ENCODE measurements around the gene BAK1. TPM values are rescaled to one million over a fixed set of nuclear protein-coding genes. Genes with fewer than 3 reads are reported as not detected.

The BAK1 gene
- total and polyA plus RNA-seq, 2 of the 13 experiments (the other 11 are each of a cell fraction or from before 2014, with no cell fraction given) = 15.0 to 23.8 TPM

GRCh38 chr6:33602180-33602579, 22.1 kb upstream of the BAK1 start (continued):
- TF ChIP-seq, protein P1, sequence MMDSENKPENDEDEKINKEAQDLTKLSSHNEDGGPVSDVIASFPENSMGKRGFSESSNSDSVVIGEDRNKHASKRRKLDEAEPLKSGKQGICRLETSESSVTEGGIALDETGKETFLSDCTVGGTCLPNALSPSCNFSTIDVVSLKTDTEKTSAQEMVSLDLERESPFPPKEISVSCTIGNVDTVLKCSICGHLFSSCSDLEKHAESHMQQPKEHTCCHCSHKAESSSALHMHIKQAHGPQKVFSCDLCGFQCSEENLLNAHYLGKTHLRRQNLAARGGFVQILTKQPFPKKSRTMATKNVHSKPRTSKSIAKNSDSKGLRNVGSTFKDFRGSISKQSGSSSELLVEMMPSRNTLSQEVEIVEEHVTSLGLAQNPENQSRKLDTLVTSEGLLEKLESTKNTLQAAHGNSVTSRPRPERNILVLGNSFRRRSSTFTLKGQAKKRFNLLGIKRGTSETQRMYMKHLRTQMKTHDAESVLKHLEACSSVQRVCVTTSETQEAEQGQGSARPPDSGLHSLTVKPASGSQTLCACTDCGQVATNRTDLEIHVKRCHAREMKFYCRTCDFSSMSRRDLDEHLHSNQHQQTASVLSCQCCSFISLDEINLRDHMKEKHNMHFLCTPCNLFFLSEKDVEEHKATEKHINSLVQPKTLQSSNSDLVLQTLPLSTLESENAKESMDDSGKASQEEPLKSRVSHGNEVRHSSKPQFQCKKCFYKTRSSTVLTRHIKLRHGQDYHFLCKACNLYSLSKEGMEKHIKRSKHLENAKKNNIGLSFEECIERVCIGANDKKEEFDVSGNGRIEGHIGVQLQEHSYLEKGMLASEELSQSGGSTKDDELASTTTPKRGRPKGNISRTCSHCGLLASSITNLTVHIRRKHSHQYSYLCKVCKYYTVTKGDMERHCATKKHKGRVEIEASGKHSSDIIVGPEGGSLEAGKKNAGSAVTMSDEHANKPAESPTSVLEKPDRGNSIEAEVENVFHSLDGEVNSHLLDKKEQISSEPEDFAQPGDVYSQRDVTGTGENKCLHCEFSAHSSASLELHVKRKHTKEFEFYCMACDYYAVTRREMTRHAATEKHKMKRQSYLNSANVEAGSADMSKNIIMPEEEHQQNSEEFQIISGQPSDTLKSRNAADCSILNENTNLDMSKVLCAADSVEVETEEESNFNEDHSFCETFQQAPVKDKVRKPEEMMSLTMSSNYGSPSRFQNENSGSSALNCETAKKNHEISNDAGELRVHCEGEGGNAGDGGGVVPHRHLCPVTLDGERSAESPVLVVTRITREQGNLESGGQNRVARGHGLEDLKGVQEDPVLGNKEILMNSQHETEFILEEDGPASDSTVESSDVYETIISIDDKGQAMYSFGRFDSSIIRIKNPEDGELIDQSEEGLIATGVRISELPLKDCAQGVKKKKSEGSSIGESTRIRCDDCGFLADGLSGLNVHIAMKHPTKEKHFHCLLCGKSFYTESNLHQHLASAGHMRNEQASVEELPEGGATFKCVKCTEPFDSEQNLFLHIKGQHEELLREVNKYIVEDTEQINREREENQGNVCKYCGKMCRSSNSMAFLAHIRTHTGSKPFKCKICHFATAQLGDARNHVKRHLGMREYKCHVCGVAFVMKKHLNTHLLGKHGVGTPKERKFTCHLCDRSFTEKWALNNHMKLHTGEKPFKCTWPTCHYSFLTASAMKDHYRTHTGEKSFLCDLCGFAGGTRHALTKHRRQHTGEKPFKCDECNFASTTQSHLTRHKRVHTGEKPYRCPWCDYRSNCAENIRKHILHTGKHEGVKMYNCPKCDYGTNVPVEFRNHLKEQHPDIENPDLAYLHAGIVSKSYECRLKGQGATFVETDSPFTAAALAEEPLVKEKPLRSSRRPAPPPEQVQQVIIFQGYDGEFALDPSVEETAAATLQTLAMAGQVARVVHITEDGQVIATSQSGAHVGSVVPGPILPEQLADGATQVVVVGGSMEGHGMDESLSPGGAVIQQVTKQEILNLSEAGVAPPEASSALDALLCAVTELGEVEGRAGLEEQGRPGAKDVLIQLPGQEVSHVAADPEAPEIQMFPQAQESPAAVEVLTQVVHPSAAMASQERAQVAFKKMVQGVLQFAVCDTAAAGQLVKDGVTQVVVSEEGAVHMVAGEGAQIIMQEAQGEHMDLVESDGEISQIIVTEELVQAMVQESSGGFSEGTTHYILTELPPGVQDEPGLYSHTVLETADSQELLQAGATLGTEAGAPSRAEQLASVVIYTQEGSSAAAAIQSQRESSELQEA (CRISPR knock-in tag; IDR thresholded peaks at IDR 0.05; ENCODE audit: not compliant biosample characterization) = no peak
- no peak for TF ChIP-seq RBFOX2 (IDR thresholded peaks at IDR 0.05; ENCODE audit: low read depth, low read length)
- TF ChIP-seq, protein P2, sequence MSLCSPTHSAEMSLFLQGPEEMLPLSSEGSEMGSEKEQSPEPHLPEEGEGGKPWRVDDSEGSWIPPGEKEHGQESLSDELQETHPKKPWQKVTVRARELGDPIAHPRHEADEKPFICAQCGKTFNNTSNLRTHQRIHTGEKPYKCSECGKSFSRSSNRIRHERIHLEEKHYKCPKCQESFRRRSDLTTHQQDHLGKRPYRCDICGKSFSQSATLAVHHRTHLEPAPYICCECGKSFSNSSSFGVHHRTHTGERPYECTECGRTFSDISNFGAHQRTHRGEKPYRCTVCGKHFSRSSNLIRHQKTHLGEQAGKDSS (CRISPR knock-in tag; IDR thresholded peaks at IDR 0.05; ENCODE audit: borderline replicate concordance, low read depth) = no peak
- TF ChIP-seq IRX3 (CRISPR knock-in tag; IDR thresholded peaks at IDR 0.05; ENCODE audit: borderline replicate concordance, low read depth) = no peak
- no peak for TF ChIP-seq STAT6 (CRISPR knock-in tag; IDR thresholded peaks at IDR 0.05; ENCODE audit: borderline replicate concordance)
- TF ChIP-seq MTF2 (CRISPR knock-in tag; IDR thresholded peaks at IDR 0.05; ENCODE audit: borderline replicate concordance) = no peak
- no peak for TF ChIP-seq ZNF160 (CRISPR knock-in tag; IDR thresholded peaks at IDR 0.05)
- no peak for TF ChIP-seq ATF3 (CRISPR knock-in tag; IDR thresholded peaks at IDR 0.05)
- TF ChIP-seq MAFG (CRISPR knock-in tag; IDR thresholded peaks at IDR 0.05) = no peak
- TF ChIP-seq SP4 (CRISPR knock-in tag; IDR thresholded peaks at IDR 0.05) = no peak
- TF ChIP-seq GMEB1 (CRISPR knock-in tag; IDR thresholded peaks at IDR 0.05; ENCODE audit: borderline replicate concordance) = no peak
- TF ChIP-seq, protein P3, sequence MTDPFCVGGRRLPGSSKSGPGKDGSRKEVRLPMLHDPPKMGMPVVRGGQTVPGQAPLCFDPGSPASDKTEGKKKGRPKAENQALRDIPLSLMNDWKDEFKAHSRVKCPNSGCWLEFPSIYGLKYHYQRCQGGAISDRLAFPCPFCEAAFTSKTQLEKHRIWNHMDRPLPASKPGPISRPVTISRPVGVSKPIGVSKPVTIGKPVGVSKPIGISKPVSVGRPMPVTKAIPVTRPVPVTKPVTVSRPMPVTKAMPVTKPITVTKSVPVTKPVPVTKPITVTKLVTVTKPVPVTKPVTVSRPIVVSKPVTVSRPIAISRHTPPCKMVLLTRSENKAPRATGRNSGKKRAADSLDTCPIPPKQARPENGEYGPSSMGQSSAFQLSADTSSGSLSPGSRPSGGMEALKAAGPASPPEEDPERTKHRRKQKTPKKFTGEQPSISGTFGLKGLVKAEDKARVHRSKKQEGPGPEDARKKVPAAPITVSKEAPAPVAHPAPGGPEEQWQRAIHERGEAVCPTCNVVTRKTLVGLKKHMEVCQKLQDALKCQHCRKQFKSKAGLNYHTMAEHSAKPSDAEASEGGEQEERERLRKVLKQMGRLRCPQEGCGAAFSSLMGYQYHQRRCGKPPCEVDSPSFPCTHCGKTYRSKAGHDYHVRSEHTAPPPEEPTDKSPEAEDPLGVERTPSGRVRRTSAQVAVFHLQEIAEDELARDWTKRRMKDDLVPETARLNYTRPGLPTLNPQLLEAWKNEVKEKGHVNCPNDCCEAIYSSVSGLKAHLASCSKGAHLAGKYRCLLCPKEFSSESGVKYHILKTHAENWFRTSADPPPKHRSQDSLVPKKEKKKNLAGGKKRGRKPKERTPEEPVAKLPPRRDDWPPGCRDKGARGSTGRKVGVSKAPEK (CRISPR knock-in tag; IDR thresholded peaks at IDR 0.05; ENCODE audit: borderline replicate concordance) = no peak

Measured in HepG2 (cell line).